GM10266 (cell line): ENCODE measurements around the gene NOL11.
"Not testable (repeated sequence)": the region's sequence is repeated elsewhere in the genome, so short reads cannot be mapped to it uniquely, and the experiment has no call there.

Experiments used
- DNase-seq: peaks from one replicate; pipeline ENCODE4 v3.0.0; 2012; ENCODE audit errors: extremely low spot score
- CTCF ChIP-seq: IDR thresholded peaks from 2 replicates; pipeline ENCODE4 v1.5.1; 2012; ENCODE audit warnings: mild to moderate bottlenecking, low read depth; ENCODE audit not compliant: control insufficient read depth, insufficient read depth; ENCODE audit errors: missing control alignments

Gene NOL11

DNA sequence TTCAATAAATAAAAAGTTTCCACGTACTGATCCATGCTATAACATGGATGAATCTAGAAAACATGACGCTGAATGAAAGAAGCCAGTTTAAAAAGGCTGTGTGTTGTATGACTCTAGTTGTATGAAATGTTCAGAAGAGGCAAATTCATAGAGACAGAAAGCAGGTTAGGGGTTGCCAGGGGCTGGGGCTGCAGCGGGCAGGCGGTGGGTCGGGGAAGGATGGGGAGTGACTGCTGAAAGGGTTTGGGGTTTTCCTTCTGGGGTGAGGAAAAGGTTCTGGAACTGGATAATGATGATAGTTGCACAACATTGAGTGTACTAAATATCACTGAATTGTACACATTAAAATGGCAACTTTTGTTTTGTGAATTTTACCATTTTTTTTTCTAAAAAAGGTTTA is 36.3 kb downstream of the NOL11 start:
- TF ChIP-seq CTCF: no peak
- DNase-seq: no peak

GRCh38 chr17:67754686-67755085 is 37.0 kb downstream of the NOL11 start:
- not testable (repeated sequence) for DNase-seq

DNA sequence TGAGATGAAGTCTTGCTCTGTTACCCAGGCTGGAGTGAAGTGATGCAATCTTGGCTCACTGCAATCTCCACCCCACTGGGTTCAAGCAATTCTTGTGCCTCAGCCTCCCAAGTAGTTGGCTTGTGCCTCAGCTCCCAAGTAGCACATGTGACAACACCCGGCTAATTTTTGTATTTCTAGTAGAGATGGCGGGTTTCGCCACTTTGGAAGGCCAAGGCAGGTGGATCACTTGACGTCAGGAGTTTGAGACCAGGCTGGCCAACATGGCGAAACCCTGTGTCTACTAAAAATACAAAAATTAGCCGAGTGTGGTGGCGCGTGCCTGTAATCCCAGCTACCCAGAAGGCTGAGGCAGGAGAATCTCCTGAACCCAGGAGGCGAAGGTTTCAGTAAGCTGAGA is 39.0 kb downstream of the NOL11 start:
- DNase-seq: not testable (repeated sequence)

- DNase-seq: no peak
- no peak for TF ChIP-seq CTCF
These were observed 41.8 kb downstream of the NOL11 start for GRCh38 chr17:67759355-67760171.

- no peak for TF ChIP-seq CTCF
- no peak for DNase-seq
These were observed 47.9 kb downstream of the NOL11 start for GRCh38 chr17:67765623-67766022.

- TF ChIP-seq CTCF: no peak
These were observed 51.5 kb downstream of the NOL11 start for GRCh38 chr17:67769231-67769630.

GRCh38 chr17:67770539-67770938 is 52.8 kb downstream of the NOL11 start:
- no peak for DNase-seq
- no peak for TF ChIP-seq CTCF

More at GRCh38 chr17:67769231-67769630, 51.5 kb downstream of the NOL11 start:
- DNase-seq: no peak

- DNase-seq: no peak
- no peak for TF ChIP-seq CTCF
These were observed 54.9 kb downstream of the NOL11 start for GRCh38 chr17:67772679-67773078.
